Mucosa of descending colon (tissue), 3 donors: ENCODE measurements around the gene IPO9. TPM values are rescaled to one million over a fixed set of nuclear protein-coding genes. Genes with fewer than 3 reads are reported as not detected.

Source experiments
- ATAC-seq: fragments of 200-7000 bp; cut with Tn5 transposase; one replicate; pipeline ENCODE4 v1.9.1; 2020; ENCODE audit warnings: mild to moderate bottlenecking, moderate library complexity
- DNase-seq, 3 donors: peaks; one replicate each; pipeline ENCODE4 v3.0.0-alpha.2; 2020
- H3K36me3 ChIP-seq: fragments of 200-600 bp; one replicate; pipeline ENCODE4 v1.8.0; 2021; ENCODE audit warnings: low read depth, mild to moderate bottlenecking
- H3K4me1 ChIP-seq: fragments of 200-600 bp; one replicate; pipeline ENCODE4 v1.8.0; 2021; ENCODE audit warnings: low read depth, mild to moderate bottlenecking
- H3K4me3 ChIP-seq: fragments of 200-600 bp; one replicate; pipeline ENCODE4 v1.8.0; 2021; ENCODE audit warnings: mild to moderate bottlenecking
- H3K9me3 ChIP-seq: fragments of 200-600 bp; one replicate; pipeline ENCODE4 v1.8.0; 2021; ENCODE audit warnings: mild to moderate bottlenecking
- CTCF ChIP-seq: fragments of 200-600 bp; IDR thresholded peaks from one replicate; pipeline ENCODE4 v1.8.0; 2022; ENCODE audit warnings: antibody characterized with exemption, mild to moderate bottlenecking
- intact Hi-C, 2 donors: fragments of 100-400 bp; cut with DNase I in 1 of 2; cut with micrococcal nuclease in 1 of 2; formaldehyde crosslinking; loops; one replicate each; pipeline versions ENCODE4 v1.11.0 to v1.11.1; 2022; cut with DNase I, micrococcal nuclease
- total RNA-seq, 3 donors: library from RNA; stranded (reverse); fragmentation: NEBNext Ultra II Directional in 2 of 3; extraction: Animal tissue kit (Norgen Biotek cat#: 25700) in 2 of 3; gene quantifications; one replicate each; pipeline versions ENCODE4 v1.2.1 to v1.2.4, GENCODE V29; 2021 to 2023
- donor health status: DM: no; HTN: no; CAD: no; lungs with moderate emphysema.
- donor health status: DM: no; HTN: no; CAD: no.
- donor health status: DM: no; HTN: yes; CAD: no.

The IPO9 gene
- total RNA-seq, 3 donors from 2014 or later: 25.9 to 33.9 (median 28.4) TPM

GRCh38 chr1:201795066-201795465, 33.9 kb upstream of the IPO9 start:
- TF ChIP-seq CTCF: no peak
- Histone ChIP-seq H3K4me3 (no peak overlapping the region), H3K4me1 (peaks cover 13% of the 10 kb centered on the region), H3K36me3 (no peaks in the 10 kb centered on the region), H3K9me3 (no peaks in the 10 kb centered on the region)
- DNase-seq (no peak), ATAC-seq (no peak)
- intact Hi-C loops: no loop called here

GRCh38 chr1:201800246-201800645, 28.7 kb upstream of the IPO9 start:
- no peak for TF ChIP-seq CTCF
- no peaks in the 10 kb centered on the region for H3K36me3 ChIP-seq
- no peaks in the 10 kb centered on the region for H3K9me3 ChIP-seq
- intact Hi-C loops: no loop called here
- no peak for DNase-seq
- no peak overlapping the region for H3K4me3 ChIP-seq
- no peaks in the 10 kb centered on the region for H3K4me1 ChIP-seq
- no peak for ATAC-seq

- DNase-seq: no peak
Observed at GRCh38 chr1:201806801-201807200, 22.2 kb upstream of the IPO9 start.

GRCh38 chr1:201807958-201808632, 20.9 kb upstream of the IPO9 start:
- Histone ChIP-seq H3K9me3 (no peaks in the 10 kb centered on the region), H3K36me3 (peaks cover 6% of the 10 kb centered on the region), H3K4me3 (no peak overlapping the region), H3K4me1 (no peaks in the 10 kb centered on the region)
- intact Hi-C loops: no loop called here
- ATAC-seq (no peak), DNase-seq (no peak)
- TF ChIP-seq CTCF: no peak

More at GRCh38 chr1:201806801-201807200, 22.2 kb upstream of the IPO9 start:
- intact Hi-C loops: no loop called here
- no peak for TF ChIP-seq CTCF
- Histone ChIP-seq H3K4me1 (no peaks in the 10 kb centered on the region), H3K4me3 (no peak overlapping the region), H3K9me3 (no peaks in the 10 kb centered on the region), H3K36me3 (peaks cover 6% of the 10 kb centered on the region)
- no peak for ATAC-seq

GRCh38 chr1:201808633-201808990, 20.3 kb upstream of the IPO9 start:
- H3K36me3 ChIP-seq: peaks cover 6% of the 10 kb centered on the region
- DNase-seq (no peak), ATAC-seq (no peak)
- no peaks in the 10 kb centered on the region for H3K9me3 ChIP-seq
- TF ChIP-seq CTCF: no peak
- no peaks in the 10 kb centered on the region for H3K4me1 ChIP-seq
- intact Hi-C loops: no loop called here
- no peak overlapping the region for H3K4me3 ChIP-seq

GRCh38 chr1:201809876-201810275, 19.1 kb upstream of the IPO9 start:
- no peak for TF ChIP-seq CTCF
- ATAC-seq (no peak), DNase-seq (no peak)
- H3K9me3 ChIP-seq: no peaks in the 10 kb centered on the region
- no peaks in the 10 kb centered on the region for H3K4me1 ChIP-seq
- H3K4me3 ChIP-seq: no peak overlapping the region
- H3K36me3 ChIP-seq: peaks cover 6% of the 10 kb centered on the region
- intact Hi-C loops: no loop called here
